ENCODE results near the gene ZNF300. TPM values are rescaled to one million over a fixed set of nuclear protein-coding genes. Genes with fewer than 3 reads are reported as not detected.
"Not testable (repeated sequence)": the region's sequence is repeated elsewhere in the genome, so short reads cannot be mapped to it uniquely, and the experiment has no call there.

ZNF300 gene
- total RNA-seq, 1 experiment from 2014 or later: 5.7 TPM

DNA sequence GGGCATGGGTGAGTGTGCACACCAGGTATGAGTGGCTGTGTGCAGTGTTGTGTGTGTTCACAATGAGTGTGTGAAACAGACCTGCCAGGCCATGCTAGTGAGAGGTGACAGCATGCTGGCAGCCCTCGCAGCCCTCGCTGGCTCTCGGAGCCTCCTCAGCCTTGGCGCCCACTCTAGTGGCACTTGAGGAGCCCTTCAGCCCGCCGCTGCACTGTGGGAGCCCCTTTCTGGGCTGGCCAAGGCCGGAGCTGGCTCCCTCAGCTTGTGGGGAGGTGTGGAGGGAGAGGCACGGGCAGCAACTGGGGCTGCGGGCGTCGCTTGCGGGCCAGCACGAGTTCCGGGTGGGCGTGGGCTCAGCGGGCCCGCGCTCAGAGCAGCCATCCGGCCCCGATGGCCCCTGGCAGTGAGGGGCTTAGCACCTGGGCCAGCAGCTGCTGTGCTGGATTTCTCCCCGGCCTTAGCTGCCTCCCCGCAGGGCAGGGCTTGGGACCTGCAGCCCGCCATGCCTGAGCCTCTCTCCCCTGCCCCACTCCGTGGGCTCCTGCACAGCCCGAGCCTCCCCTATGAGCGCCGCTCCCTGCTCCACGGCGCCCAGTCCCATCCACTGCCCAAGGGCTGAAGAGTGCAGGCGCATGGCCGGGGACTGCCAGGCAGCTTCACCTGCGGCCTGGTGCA, 59.5 kb downstream of the ZNF300 start:
- DNase-seq (ENCODE audit: low spot score): not testable (repeated sequence)

Other genes with a start within 250 kb of the ZNF300 start
- gene MYOZ3, start 243.7 kb downstream of the ZNF300 start, total RNA-seq (2014; rRNA removed; shearing (Covaris generic)): not detected in 2 replicates
- gene RBM22, start 203.9 kb downstream of the ZNF300 start, total RNA-seq (2014; rRNA removed; shearing (Covaris generic)): 28.0 and 35.8 TPM in 2 replicates
- 39.6 and 47.8 TPM in 2 replicates for gene DCTN4, start 146.0 kb downstream of the ZNF300 start, total RNA-seq (2014; rRNA removed; shearing (Covaris generic))
- 47.6 and 53.9 TPM in 2 replicates for gene SMIM3, start 126.2 kb downstream of the ZNF300 start, total RNA-seq (2014; rRNA removed; shearing (Covaris generic))
- not detected in 2 replicates for gene IRGM, start 58.5 kb downstream of the ZNF300 start, total RNA-seq (2014; rRNA removed; shearing (Covaris generic))
- gene GPX3, start 115.6 kb upstream of the ZNF300 start, total RNA-seq (2014; rRNA removed; shearing (Covaris generic)): 338 and 380 TPM in 2 replicates
- gene TNIP1, start 176.1 kb upstream of the ZNF300 start, total RNA-seq (2014; rRNA removed; shearing (Covaris generic)): 38.7 and 41.9 TPM in 2 replicates